BE2C (cell line): Measurements from ENCODE around the gene SGMS1.
"Not testable (repeated sequence)": the region's sequence is repeated elsewhere in the genome, so short reads cannot be mapped to it uniquely, and the experiment has no call there.

ENCODE experiments used
- DNase-seq: peaks from one replicate; pipeline ENCODE4 v3.0.0-alpha.2; 2020
- H3K27me3 ChIP-seq: fragments of 250-450 bp; sonication (Bioruptor Pico); 2 replicates; pipeline ENCODE4 v1.5.1; 2020; ENCODE audit warnings: mild to moderate bottlenecking
- H3K36me3 ChIP-seq: fragments of 250-450 bp; sonication (Bioruptor Pico); 2 replicates; pipeline ENCODE4 v1.5.1; 2020; ENCODE audit warnings: mild to moderate bottlenecking
- H3K4me1 ChIP-seq: fragments of 250-450 bp; sonication (Bioruptor Pico); 2 replicates; pipeline ENCODE4 v1.5.1; 2020
- H3K4me3 ChIP-seq: 2 replicates; pipeline ENCODE4 v1.5.1; 2011; ENCODE audit warnings: low read depth, low read length
- H3K9me3 ChIP-seq: fragments of 250-450 bp; sonication (Bioruptor Pico); 2 replicates; pipeline ENCODE4 v1.5.1; 2020
- CTCF ChIP-seq: IDR thresholded peaks from 2 replicates; pipeline ENCODE4 v1.5.1; 2012; ENCODE audit warnings: mild to moderate bottlenecking, low read depth, low read length

The SGMS1 gene

GRCh38 chr10:50461834-50462233, 161.9 kb downstream of the SGMS1 start:
- no peaks in the 10 kb centered on the region for H3K9me3 ChIP-seq
- no peaks in the 10 kb centered on the region for H3K27me3 ChIP-seq
- no peak for TF ChIP-seq CTCF
- no peaks in the 10 kb centered on the region for H3K36me3 ChIP-seq
- no peaks in the 10 kb centered on the region for H3K4me1 ChIP-seq
- DNase-seq, result no peak
- H3K4me3 ChIP-seq, result no peak overlapping the region

GRCh38 chr10:50461123-50461522, 162.6 kb downstream of the SGMS1 start:
- no peak for TF ChIP-seq CTCF

GRCh38 chr10:50456719-50457118, 167.0 kb downstream of the SGMS1 start:
- TF ChIP-seq CTCF, result no peak
- Histone ChIP-seq H3K4me3 (no peak overlapping the region), H3K27me3 (no peaks in the 10 kb centered on the region), H3K9me3 (no peaks in the 10 kb centered on the region), H3K36me3 (no peaks in the 10 kb centered on the region), H3K4me1 (no peaks in the 10 kb centered on the region)
- DNase-seq, result no peak

More at GRCh38 chr10:50461123-50461522, 162.6 kb downstream of the SGMS1 start:
- no peaks in the 10 kb centered on the region for H3K4me1 ChIP-seq
- no peaks in the 10 kb centered on the region for H3K36me3 ChIP-seq
- no peaks in the 10 kb centered on the region for H3K9me3 ChIP-seq
- no peak overlapping the region for H3K4me3 ChIP-seq
- H3K27me3 ChIP-seq, result no peaks in the 10 kb centered on the region
- DNase-seq, result no peak

- Histone ChIP-seq H3K27me3 (no peaks in the 10 kb centered on the region), H3K4me3 (no peak overlapping the region), H3K36me3 (no peaks in the 10 kb centered on the region), H3K4me1 (no peaks in the 10 kb centered on the region), H3K9me3 (no peaks in the 10 kb centered on the region)
- no peak for DNase-seq
- no peak for TF ChIP-seq CTCF
These were observed 169.8 kb downstream of the SGMS1 start for GRCh38 chr10:50453940-50454339.

- TF ChIP-seq CTCF, result no peak
- Histone ChIP-seq H3K9me3 (no peaks in the 10 kb centered on the region), H3K27me3 (no peaks in the 10 kb centered on the region), H3K4me3 (no peak overlapping the region), H3K4me1 (no peaks in the 10 kb centered on the region), H3K36me3 (no peaks in the 10 kb centered on the region)
- no peak for DNase-seq
These were observed 171.2 kb downstream of the SGMS1 start for GRCh38 chr10:50452603-50453002.

- no peak for TF ChIP-seq CTCF
- H3K4me1 ChIP-seq, result no peaks in the 10 kb centered on the region
- no peak for DNase-seq
- H3K9me3 ChIP-seq, result no peaks in the 10 kb centered on the region
- no peaks in the 10 kb centered on the region for H3K36me3 ChIP-seq
- no peaks in the 10 kb centered on the region for H3K27me3 ChIP-seq
- H3K4me3 ChIP-seq, result no peak overlapping the region
These were observed 176.1 kb downstream of the SGMS1 start for GRCh38 chr10:50447691-50448090.

- DNase-seq, H3K9me3 ChIP-seq, H3K36me3 ChIP-seq, H3K4me3 ChIP-seq, H3K27me3 ChIP-seq, H3K4me1 ChIP-seq: not testable (repeated sequence)
These were observed 178.0 kb downstream of the SGMS1 start for GRCh38 chr10:50445777-50446176.
